Astrocyte of the cerebellum (primary cell): ENCODE measurements around the gene TIGD1.

Experiments used
- DNase-seq: peaks from one replicate; pipeline ENCODE4 v3.0.0-alpha.2; 2011; ENCODE audit warnings: low read depth
- H3K4me3 ChIP-seq: 2 replicates; pipeline ENCODE4 v1.5.1; 2011; ENCODE audit warnings: mild to moderate bottlenecking, low read depth, low read length, moderate library complexity
- in situ Hi-C: cut with HindIII; loops from 2 replicates; pipeline ENCODE4 v1.10.0; 2017; ENCODE audit warnings: low sequenced_read_pairs
- TF ChIP-seq, protein P1 (sequence below): IDR thresholded peaks from 2 replicates; pipeline ENCODE4 v1.5.1; 2012; ENCODE audit warnings: low read length, low read depth, moderate library complexity, mild to moderate bottlenecking; ENCODE audit errors: missing control alignments

TIGD1 gene

DNA sequence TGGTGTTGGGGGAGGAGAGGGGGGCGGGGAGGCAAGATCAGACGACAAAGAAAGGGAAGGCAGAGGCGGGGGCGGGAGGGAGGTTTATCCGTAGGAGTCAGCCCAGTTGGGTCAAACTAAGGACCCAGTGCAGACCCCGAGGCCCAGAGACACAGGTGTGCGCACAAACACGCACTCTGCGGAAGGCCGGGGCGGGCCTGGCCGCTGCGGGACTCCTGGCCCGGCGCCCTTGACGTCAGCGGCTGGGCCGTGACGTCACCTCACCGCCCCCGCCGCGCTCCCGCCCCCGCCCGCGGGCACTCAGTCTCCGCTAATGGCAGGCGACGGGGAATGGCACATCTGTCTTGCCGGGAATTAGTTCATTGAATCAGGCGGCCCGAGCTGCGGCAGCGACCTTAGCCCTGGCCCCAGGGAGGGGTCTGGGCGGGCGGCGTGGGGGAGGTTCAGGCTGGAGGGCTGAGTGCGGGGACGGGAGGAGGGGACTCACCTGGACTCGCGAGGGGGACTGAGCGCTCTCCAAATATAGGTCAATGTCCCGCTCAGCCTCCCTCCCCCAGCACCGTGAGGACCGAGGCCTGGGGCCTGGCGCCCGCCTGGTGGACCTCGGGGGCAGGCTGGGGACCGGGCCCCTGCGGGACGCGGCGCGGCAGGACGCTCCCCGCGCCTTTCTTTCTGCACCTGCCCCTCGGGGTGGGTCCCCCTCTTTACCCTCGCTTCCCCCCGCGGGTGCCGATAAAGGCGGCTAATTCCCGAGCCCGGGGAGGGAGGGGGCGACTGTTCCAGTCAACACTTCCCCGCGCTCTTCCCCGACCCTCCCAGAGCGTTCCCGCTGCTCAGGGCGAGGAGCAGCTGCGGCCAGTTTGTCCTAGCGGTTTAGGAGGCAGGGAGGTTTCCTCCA, 47.2 kb downstream of the TIGD1 start:
- in situ Hi-C loops, result no loop called here
- DNase-seq, result no peak
- H3K4me3 ChIP-seq, result peak overlapping the region; percentile 3
- TF ChIP-seq, protein P1, sequence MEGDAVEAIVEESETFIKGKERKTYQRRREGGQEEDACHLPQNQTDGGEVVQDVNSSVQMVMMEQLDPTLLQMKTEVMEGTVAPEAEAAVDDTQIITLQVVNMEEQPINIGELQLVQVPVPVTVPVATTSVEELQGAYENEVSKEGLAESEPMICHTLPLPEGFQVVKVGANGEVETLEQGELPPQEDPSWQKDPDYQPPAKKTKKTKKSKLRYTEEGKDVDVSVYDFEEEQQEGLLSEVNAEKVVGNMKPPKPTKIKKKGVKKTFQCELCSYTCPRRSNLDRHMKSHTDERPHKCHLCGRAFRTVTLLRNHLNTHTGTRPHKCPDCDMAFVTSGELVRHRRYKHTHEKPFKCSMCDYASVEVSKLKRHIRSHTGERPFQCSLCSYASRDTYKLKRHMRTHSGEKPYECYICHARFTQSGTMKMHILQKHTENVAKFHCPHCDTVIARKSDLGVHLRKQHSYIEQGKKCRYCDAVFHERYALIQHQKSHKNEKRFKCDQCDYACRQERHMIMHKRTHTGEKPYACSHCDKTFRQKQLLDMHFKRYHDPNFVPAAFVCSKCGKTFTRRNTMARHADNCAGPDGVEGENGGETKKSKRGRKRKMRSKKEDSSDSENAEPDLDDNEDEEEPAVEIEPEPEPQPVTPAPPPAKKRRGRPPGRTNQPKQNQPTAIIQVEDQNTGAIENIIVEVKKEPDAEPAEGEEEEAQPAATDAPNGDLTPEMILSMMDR, result no peak

DNA sequence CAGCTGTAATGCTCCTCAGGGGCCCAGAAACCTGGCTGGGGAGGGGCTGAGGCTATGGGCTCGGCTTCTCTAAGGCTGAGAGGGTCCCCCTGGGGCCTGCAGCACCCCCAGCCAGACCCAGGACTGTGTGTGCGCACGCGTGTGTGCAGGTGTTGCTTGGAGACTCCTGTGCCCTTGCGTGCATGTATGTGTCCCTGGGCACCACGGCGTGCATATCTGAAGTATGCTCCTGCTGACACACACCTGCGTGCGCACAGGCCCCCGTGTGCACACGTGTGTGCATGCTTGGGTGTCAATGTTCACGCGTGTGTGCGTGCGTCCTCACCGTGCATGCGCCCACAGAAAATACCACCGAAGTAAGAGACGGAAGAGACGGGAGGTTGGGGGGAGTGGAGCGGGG, 47.8 kb downstream of the TIGD1 start:
- TF ChIP-seq, protein P1, result no peak
- DNase-seq, result no peak
- in situ Hi-C loops, result no loop called here
- no peak overlapping the region for H3K4me3 ChIP-seq

DNA sequence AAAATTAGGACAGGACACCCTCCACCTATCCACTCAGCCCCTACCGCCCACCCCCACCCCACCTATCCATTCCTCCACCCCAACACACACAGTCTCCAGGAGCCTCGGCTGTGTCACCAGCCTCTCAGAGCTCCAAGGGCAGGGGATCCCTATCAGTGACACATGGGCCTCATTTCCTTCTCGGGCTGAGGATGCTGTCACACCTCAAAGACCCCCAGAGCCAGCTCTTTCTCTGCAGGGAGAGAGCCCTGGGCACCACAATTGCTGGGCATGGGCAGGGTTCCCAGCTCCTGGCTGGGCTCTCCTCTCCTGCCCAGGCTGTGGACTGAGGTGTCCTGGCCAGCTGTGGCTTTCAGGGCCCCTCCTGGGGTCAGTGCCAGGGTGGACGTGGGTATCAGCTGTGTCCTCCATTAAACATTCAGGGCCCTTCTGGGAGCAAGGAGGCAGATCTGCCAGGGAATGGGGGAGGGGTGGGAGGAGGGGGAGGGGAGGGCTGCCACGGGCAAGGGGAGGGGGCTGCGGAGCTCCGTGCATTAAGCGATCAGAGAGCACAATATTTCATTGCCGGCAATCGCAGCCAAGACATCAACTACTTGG, 48.5 kb downstream of the TIGD1 start:
- TF ChIP-seq, protein P1, result no peak
- DNase-seq, result no peak
- no peak overlapping the region for H3K4me3 ChIP-seq
- in situ Hi-C loops, result no loop called here

DNA sequence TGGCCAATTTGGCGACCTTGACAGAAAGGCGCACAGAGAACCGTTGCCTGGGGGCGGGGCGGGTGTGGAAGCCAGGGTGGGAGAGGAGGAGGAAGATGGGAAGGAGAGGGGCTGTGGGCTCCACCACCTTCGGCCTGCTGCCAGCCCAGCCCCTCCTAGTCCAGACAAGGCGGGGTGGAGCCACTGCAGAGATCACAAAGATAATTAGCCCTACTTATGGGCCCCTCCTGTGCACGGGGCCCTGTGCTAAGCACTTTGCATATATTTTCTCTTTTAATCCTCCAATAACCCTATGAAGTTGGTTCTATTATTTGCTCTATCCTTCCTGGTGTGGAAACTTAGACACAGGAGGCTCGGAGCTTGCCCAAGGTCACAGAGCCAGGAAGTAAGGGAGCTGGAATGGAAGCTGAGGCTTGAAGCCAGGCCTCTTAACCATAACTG, 49.0 kb downstream of the TIGD1 start:
- TF ChIP-seq, protein P1, result no peak
- no peak overlapping the region for H3K4me3 ChIP-seq
- in situ Hi-C loops, result no loop called here
- no peak for DNase-seq

DNA sequence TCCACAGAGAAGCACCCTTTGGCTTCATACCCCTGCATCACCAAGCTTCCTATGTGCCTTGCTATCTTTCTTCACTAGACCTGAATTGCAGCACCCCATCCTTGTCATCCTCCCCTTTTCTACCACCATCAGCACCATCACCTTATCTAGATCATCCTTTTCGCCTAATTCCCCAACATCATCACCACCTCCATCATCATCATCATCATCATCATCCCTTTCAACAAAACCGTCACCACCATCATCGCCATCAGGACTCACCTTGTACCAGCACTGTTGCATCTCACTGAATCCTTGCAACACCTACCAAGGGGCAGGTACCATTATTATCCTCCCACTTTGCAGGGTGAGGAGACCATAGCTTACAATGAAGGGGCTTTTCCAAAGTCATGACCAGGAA, 51.9 kb downstream of the TIGD1 start:
- H3K4me3 ChIP-seq, result no peak overlapping the region
- TF ChIP-seq, protein P1, result no peak
- in situ Hi-C loops, result no loop called here
- DNase-seq, result no peak
